Ovary (tissue), 9 donors: ENCODE results near the gene RANBP9. TPM values are rescaled to one million over a fixed set of nuclear protein-coding genes. Genes with fewer than 3 reads are reported as not detected.

Source experiments
- DNase-seq, 5 donors: peaks; one replicate each; pipeline ENCODE4 v3.0.0-alpha.2; 2019 to 2020
- H3K27ac ChIP-seq, 2 donors: fragments of 200-600 bp; one replicate each; pipeline versions ENCODE4 v1.5.1 to v1.8.0; 2019 to 2022
- H3K27me3 ChIP-seq: fragments of 200-600 bp; one replicate; pipeline ENCODE4 v1.8.0; 2022
- H3K36me3 ChIP-seq: fragments of 200-600 bp; sonication (generic); one replicate; pipeline ENCODE4 v1.5.1; 2019
- H3K4me1 ChIP-seq: one replicate; pipeline ENCODE4 v1.8.1; 2013; ENCODE audit warnings: mild to moderate bottlenecking, moderate library complexity; ENCODE audit not compliant: insufficient read depth
- H3K4me3 ChIP-seq: fragments of 200-600 bp; sonication (generic); one replicate; pipeline ENCODE4 v1.5.1; 2017
- H3K9me3 ChIP-seq, 2 donors: fragments of 200-600 bp in 1 of 2; sonication (generic) in 1 of 2; one replicate each; pipeline versions ENCODE4 v1.5.1 to v1.8.1; 2013 to 2019; ENCODE audit warnings: mild to moderate bottlenecking in 1 of 2, moderate library complexity in 1 of 2
- CTCF ChIP-seq, 3 donors: fragments of 450-650 bp in 2 of 3; fragments of 200-600 bp in 1 of 3; IDR thresholded peaks; one replicate each; pipeline versions ENCODE4 v1.5.1 to v1.8.0; 2016 to 2022; ENCODE audit warnings: antibody characterized with exemption in 3 of 3, mild to moderate bottlenecking in 1 of 3
- EP300 ChIP-seq: sonication (generic); formaldehyde crosslinking; IDR thresholded peaks from one replicate; pipeline ENCODE4 v1.6.1; 2017; ENCODE audit warnings: antibody characterized with exemption
- POLR2A ChIP-seq: fragments of 450-650 bp; IDR thresholded peaks from one replicate; pipeline ENCODE4 v1.6.1; 2017; ENCODE audit warnings: antibody characterized with exemption, mild to moderate bottlenecking, moderate library complexity
- whole genome bisulfite sequencing, 3 donors: extraction: QIAGEN DNeasy Blood & Tissue Kit in 1 of 3; methylation state at CpG; one replicate each; pipeline versions ENCODE4 v1.1.5 to v1.1.7; 2013 to 2017; 5-methylcytosine and 5-hydroxymethylcytosine counted together
- intact Hi-C, 4 donors: fragments of 100-400 bp; cut with DNase I; formaldehyde crosslinking; loops; one replicate each; pipeline versions ENCODE4 v1.11.0 to v1.15.1; 2022 to 2023
- polyA plus RNA-seq, 2 donors: library from polyadenylated mRNA; stranded (reverse); fragments of 200-250 nt in 1 of 2; fragments of 350-450 nt in 1 of 2; fragmentation: Illumina TruSeq in 1 of 2; extraction: RNeasy Lipid Tissue Mini Kit (QIAGEN cat#74804) in 1 of 2; gene quantifications; one replicate each; pipeline ENCODE4 v1.2.3, GENCODE V29; 2013 to 2014
- total RNA-seq, 7 donors: library from RNA; depleted of rRNA in 2 of 7; stranded (reverse); fragments of >200 nt in 2 of 7; fragmentation: NEBNext Ultra II Directional in 3 of 7; extraction: Animal tissue kit (Norgen Biotek cat#: 25700) in 3 of 7; gene quantifications; one replicate each; pipeline versions ENCODE4 v1.1.0 to v1.2.4, GENCODE V29; 2016 to 2023
- donor health status: DM: no; HTN: no; CAD: no; lungs with moderate emphysema.
- donor health status: DM: no; HTN: no; CAD: no.
- donor health status: Bipolar disorder and iron deficiency.
- donor health status: DM: yes; HTN: yes; CAD: no.
- donor health status: DM: no; HTN: no; CAD: no.
- donor health status: DM: yes; HTN: yes; CAD: no.

RANBP9 gene
- total and polyA plus RNA-seq, 9 donors, result 24.8 to 50.6 (median 37.0) TPM

GRCh38 chr6:13614926-13615791, 96.5 kb downstream of the RANBP9 start, which contains the start of gene NOL7:
TSS of gene NOL7 (plus strand) at chr6:13615335. CDS start at chr6:13615359, 24 bp downstream.
- Histone ChIP-seq H3K27me3 (no peaks in the 10 kb centered on the region), H3K36me3 (no peaks in the 10 kb centered on the region), H3K4me1 (peaks cover 1% of the 10 kb centered on the region), H3K4me3 (peak within 1 kb of the TSS; percentile 98), H3K27ac (peak within 1 kb of the TSS; percentile 10 to 78), H3K9me3 (no peaks in the 10 kb centered on the region)
- DNase-seq, result peak; percentile 98 to 100 (median 99)
- TF ChIP-seq EP300 (no peak), CTCF (IDR thresholded peaks at IDR 0.05) (peak; percentile 96 to 99 (median 98)), POLR2A (peak; percentile 77)
- intact Hi-C loops, result loop anchor here (5.0 to 10.0 kb wide), 6 partner anchors 90 to 180 kb away; partner anchors contain the start of gene RANBP9 (in 2 of the 4)
- 0% methylated on average over 41 to 85 of the region's 85 CpGs for WGBS, 3 donors

DNA sequence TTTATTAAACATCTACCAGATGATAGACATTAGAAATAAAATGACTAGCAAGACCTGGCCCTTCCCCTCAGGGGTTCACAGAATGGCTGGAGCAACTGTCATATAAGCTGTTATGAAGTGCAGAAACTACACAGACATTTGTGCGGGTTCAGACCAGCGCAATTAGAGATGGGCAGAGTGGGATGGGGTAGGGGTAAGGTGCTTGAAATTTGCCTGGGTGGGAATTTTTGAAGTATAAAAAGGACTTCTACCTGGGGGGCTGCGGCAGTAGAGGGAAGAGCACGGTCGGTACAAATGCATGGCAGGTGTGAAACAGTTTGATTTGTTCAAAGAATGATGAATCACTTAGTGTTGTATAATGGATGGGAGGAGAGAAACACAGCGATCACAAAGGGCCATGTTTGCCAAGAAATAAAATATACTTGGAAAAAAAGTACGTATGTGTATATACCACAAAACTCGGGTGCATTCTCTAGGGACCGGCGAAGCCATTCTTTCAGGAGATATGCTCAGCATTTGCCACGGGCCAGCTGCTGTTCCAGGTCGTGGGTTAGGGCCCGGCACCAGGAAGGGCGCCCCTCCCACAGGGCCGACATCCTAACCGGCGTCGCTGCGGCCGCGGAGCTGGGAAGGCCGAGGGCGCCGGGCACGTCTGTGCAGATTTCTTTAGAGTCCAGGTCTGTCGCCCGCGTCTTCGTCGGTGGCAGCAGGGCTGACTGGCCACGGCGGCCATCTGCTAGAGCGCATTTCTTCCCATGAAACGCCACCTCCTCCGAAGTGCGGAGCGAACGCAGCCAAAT, 97.3 kb downstream of the RANBP9 start:
- no peak for DNase-seq
- 4 to 5% (median 5%) methylated on average over 38 of the region's 38 CpGs for WGBS, 3 donors
- intact Hi-C loops, result loop anchor here (5.0 to 10.0 kb wide), 5 partner anchors 90 to 180 kb away; partner anchors contain the start of gene RANBP9 (in 2 of the 4)

GRCh38 chr6:13613029-13613594, 98.5 kb downstream of the RANBP9 start:
- intact Hi-C loops, result loop anchor here (5.0 to 10.0 kb wide), 5 partner anchors 92 to 182 kb away; partner anchors contain the start of gene RANBP9 (in 2 of the 4)
- TF ChIP-seq EP300, result no peak
- TF ChIP-seq POLR2A, result no peak
- TF ChIP-seq CTCF (IDR thresholded peaks at IDR 0.05), result no peak
- no peaks in the 10 kb centered on the region for H3K27me3 ChIP-seq
- H3K4me3 ChIP-seq, result no peak overlapping the region
- no peaks in the 10 kb centered on the region for H3K36me3 ChIP-seq
- H3K4me1 ChIP-seq, result peaks cover 1% of the 10 kb centered on the region
- WGBS, 3 donors, result 60 to 63% (median 63%) methylated on average over 3 of the region's 3 CpGs
- H3K27ac ChIP-seq, result no peak overlapping the region
- H3K9me3 ChIP-seq, result no peaks in the 10 kb centered on the region
- DNase-seq, result no peak

More for the DNA sequence above, 97.3 kb downstream of the RANBP9 start:
- no peaks in the 10 kb centered on the region for H3K36me3 ChIP-seq
- H3K9me3 ChIP-seq, result no peaks in the 10 kb centered on the region
- H3K27ac ChIP-seq, result peak overlapping the region in 1 of 2 donors; percentile 78
- peak overlapping the region; percentile 98 for H3K4me3 ChIP-seq
- TF ChIP-seq EP300, result no peak
- no peak for TF ChIP-seq POLR2A
- no peak for TF ChIP-seq CTCF (IDR thresholded peaks at IDR 0.05)
- no peaks in the 10 kb centered on the region for H3K27me3 ChIP-seq
- H3K4me1 ChIP-seq, result peaks cover 1% of the 10 kb centered on the region

- intact Hi-C loops, result loop anchor here (5.0 to 10.0 kb wide), 5 partner anchors 93 to 183 kb away; partner anchors contain the start of gene RANBP9 (in 2 of the 4)
- Histone ChIP-seq H3K4me3 (no peak overlapping the region), H3K36me3 (no peaks in the 10 kb centered on the region), H3K27me3 (no peaks in the 10 kb centered on the region), H3K4me1 (peaks cover 1% of the 10 kb centered on the region), H3K9me3 (no peaks in the 10 kb centered on the region), H3K27ac (no peak overlapping the region)
- TF ChIP-seq EP300 (no peak), CTCF (IDR thresholded peaks at IDR 0.05) (no peak), POLR2A (no peak)
- 56 to 71% (median 63%) methylated on average over 4 of the region's 4 CpGs for WGBS, 3 donors
- DNase-seq, result no peak
These were observed 99.9 kb downstream of the RANBP9 start for GRCh38 chr6:13611715-13612114.
